DOHH2 (cell line): ENCODE measurements around the gene LMTK2.
"Not testable (repeated sequence)": the region's sequence is repeated elsewhere in the genome, so short reads cannot be mapped to it uniquely, and the experiment has no call there.

Experiments used
- EZH2phosphoT487 ChIP-seq: fragments of 200-600 bp; sonication (generic); IDR thresholded peaks from 2 replicates; pipeline ENCODE4 v1.6.1; 2017; ENCODE audit warnings: borderline replicate concordance, mild to moderate bottlenecking, antibody characterized with exemption, low read length, moderate library complexity, mixed read lengths
- TF ChIP-seq, protein P1 (sequence below): fragments of 200-600 bp; sonication (generic); IDR thresholded peaks from one replicate; pipeline ENCODE4 v1.5.1; 2014; ENCODE audit warnings: antibody characterized with exemption, mild to moderate bottlenecking, low read depth, low read length; ENCODE audit not compliant: poor library complexity, severe bottlenecking

GRCh38 chr7:98121388-98121787 is 14.7 kb downstream of the LMTK2 start:
- TF ChIP-seq, protein P1, sequence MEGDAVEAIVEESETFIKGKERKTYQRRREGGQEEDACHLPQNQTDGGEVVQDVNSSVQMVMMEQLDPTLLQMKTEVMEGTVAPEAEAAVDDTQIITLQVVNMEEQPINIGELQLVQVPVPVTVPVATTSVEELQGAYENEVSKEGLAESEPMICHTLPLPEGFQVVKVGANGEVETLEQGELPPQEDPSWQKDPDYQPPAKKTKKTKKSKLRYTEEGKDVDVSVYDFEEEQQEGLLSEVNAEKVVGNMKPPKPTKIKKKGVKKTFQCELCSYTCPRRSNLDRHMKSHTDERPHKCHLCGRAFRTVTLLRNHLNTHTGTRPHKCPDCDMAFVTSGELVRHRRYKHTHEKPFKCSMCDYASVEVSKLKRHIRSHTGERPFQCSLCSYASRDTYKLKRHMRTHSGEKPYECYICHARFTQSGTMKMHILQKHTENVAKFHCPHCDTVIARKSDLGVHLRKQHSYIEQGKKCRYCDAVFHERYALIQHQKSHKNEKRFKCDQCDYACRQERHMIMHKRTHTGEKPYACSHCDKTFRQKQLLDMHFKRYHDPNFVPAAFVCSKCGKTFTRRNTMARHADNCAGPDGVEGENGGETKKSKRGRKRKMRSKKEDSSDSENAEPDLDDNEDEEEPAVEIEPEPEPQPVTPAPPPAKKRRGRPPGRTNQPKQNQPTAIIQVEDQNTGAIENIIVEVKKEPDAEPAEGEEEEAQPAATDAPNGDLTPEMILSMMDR: not testable (repeated sequence)
- TF ChIP-seq EZH2phosphoT487: not testable (repeated sequence)
